ENCODE measurements around the gene CLEC18B.
"Not testable (repeated sequence)": the region's sequence is repeated elsewhere in the genome, so short reads cannot be mapped to it uniquely, and the experiment has no call there.

Gene CLEC18B

DNA sequence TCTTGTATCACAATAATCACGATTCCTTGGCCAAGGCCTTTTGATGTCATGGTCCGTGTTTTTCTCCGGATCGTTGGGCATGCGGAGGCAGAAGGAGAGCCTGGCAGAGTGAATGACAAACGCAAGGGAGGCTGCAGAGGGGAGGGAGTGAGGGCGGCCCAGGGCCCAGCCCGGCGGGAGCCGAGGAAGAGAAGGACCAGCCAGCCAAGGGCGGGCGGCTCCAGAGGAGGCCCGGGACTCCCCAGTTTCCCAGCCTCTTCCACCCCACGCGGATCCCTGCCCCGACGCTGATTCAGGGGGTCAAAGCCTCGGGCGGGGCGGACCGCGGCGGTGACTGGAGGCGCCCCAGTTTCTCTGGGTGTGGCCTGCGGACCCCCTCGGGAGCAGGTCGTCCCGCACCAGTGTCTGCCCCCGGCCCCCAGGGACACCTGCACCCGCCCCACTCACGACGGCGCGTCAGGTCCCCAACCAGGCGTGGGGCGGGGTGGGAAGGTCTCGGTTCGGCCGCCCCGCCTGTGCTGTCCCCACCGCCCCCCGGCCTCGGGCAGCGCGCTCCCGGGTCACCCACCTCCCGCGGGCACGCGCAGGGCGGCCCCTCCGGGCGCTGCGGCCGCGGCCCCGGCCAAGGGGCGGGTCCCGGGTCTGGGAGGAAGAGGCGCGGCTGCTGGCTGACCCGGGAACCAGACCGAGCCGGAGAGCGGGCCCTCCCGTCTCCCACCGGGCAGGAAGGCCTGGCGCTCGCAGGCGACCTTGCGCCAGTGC, 14.5 kb downstream of the CLEC18B start:
- not testable (repeated sequence) for DNase-seq (ENCODE audit: low read depth)

- not testable (repeated sequence) for DNase-seq (ENCODE audit: low read depth)
These were observed 16.9 kb downstream of the CLEC18B start for GRCh38 chr16:74404148-74404933.

GRCh38 chr16:74400238-74400637, 21.0 kb downstream of the CLEC18B start:
- DNase-seq (ENCODE audit: low read depth): not testable (repeated sequence)

DNA sequence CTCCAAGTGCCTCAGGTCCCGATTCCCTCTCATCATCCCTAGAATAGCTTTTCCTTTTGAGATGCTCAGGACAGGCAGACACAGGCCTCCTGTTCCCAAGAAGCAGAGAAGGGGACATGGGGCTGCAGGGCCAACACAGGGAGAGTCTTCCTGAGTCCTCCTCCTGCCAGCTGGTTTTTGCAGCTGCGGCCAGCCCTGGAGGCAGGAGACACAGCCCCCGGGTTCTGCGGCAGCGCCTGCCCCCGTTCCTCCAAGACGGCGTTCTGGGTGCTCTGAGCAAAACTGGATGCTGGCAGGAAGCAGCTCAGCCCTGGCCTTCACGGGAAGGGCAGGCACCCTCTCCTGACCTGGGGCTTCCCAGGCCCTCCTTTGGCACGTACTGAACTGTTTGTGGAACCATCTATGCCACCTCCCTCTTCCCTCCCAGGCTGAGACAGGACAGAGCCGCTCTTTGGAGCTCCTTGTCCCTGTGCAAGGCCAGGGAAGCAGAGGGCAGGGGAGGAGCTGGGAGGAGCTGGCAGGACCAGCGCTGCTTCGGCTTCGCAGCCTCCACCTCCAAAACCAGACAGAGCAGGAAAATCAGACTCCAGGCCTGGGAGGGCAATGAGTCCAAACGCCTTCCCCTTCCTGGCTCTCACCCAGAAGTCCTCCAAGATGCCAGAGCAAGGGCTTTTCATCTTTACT, 22.9 kb downstream of the CLEC18B start:
- not testable (repeated sequence) for DNase-seq (ENCODE audit: low read depth)

DNA sequence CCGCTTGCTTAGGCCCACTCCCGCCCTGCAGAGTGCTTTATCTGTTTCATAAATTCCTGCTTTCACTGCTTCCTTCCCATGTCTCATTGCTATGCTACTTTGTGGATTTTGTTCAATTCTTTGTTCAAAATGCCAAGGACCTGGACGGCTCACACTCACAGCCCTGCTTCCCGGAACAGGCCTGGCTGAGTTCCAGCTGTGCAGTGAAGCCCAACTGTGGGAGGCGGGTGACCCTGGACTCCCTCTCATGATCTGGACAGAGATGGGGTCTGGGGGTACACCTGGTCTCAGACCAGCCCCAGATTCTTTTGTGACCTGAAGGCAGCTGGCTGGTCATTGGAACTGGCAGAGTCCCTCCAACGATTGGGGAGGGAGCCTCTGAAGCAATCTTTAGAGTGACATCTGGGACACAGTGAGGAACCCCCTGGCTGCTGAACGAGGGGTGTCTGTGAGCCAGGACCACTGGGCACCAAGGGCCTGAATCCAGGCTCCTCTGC, 24.7 kb downstream of the CLEC18B start:
- not testable (repeated sequence) for DNase-seq (ENCODE audit: low read depth)

DNA sequence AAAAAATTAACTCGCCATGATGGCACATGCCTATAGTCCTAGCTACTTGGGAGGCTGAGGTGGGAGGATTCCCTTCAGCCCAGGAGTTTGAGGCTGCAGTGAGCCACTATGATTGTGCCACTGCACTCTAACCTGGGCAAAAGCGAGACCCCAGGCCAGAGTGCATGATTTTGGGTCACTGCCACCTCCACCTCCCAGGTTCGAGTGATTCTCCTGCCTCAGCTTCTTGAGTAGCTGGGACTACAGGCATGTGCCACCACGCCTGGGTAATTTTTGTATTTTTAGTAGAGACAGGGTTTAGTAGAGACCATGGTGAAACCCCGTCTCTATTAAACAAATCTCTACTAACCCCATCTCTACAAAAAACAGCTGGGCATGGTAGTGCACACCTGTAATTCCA, 26.7 kb downstream of the CLEC18B start:
- DNase-seq (ENCODE audit: low read depth): not testable (repeated sequence)

GRCh38 chr16:74394131-74394530, 27.1 kb downstream of the CLEC18B start:
- DNase-seq (ENCODE audit: low read depth): not testable (repeated sequence)

DNA sequence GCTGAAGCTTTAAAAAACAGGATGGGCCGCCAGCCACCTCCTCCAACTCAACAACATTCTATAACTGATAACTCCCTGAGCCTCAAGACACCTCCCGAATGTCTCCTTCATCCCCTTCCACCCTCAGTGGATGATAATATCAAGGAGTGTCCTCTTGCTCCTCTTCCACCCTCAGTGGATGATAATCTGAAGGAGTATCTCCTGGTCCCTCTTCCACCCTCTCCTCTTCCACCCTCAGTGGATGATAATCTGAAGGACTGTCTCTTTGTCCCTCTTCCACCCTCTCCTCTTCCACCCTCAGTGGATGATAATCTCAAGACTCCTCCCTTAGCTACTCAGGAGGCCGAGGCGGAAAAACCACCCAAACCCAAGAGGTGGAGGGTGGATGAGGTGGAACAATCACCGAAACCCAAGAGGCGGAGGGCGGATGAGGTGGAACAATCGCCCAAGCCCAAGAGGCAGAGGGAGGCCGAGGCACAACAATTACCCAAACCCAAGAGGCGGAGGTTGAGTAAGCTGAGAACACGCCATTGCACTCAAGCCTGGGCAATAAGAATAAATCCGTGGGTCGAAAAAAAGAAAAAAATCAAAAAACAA, 29.7 kb downstream of the CLEC18B start:
- DNase-seq (ENCODE audit: low read depth): not testable (repeated sequence)

- DNase-seq (ENCODE audit: low read depth): not testable (repeated sequence)
These were observed 38.8 kb downstream of the CLEC18B start for GRCh38 chr16:74382339-74383034.

DNA sequence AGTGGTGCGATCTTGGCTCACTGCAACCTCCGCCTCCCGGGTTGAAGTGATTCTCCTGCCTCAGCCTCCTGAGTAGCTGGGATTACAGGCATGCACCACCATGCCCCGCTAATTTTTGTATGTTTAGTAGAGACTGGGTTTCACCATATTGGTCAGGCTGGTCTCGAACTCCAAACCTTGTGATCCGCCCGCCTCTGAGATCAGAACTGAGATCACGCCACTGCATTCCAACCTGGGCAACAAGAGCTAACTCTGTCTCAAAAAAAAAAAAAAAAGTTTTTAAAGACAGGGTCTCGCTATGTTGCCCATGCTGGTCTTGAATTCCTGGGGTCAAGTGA, 47.5 kb downstream of the CLEC18B start:
- not testable (repeated sequence) for DNase-seq (ENCODE audit: low read depth)

DNA sequence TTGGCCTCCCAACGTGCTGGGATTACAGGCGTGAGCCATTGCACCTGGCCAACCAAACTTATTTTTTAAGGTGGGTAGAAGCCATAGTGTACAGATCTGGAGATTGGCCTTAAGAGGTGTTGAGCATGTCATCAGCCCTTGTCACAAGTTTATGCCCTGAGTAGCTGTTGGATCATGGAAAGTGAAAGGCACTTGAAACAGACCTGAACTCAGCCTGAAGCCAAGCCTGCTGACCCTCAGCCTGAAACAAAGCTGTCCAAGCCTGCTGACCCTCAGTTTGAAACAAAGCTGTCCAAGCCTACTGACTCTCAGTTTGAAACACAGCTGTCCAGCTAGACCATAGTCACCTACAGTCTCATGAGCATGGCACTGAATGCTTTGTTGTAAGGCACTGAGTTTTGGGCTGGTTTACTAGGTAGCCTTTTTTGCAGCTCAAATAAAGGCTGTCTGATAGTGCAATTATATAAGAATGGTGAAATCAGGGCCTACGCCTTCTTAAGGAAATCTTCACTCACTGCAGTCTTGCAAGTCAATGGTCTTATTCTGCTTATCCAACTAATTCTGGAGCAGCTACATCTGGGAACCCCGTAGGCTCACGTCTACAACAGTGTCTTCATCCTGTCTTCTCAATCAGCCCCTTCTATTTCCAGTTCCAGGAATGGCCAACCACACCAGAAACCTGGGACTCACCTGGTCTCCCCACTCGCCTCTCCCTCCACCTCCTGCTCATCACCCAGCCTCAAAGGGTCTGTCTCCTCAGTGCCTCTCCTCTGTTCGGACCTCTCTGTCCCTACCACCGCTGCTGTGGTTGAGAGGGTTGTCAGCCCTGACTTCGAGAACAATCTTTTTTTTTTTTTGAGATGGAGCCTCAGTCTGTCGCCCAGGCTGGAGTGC, 48.1 kb downstream of the CLEC18B start:
- no peak for DNase-seq (ENCODE audit: low read depth)

GRCh38 chr16:74372369-74372768, 48.9 kb downstream of the CLEC18B start:
- DNase-seq (ENCODE audit: low read depth): no peak

GRCh38 chr16:74370338-74371135, 50.7 kb downstream of the CLEC18B start:
- not testable (repeated sequence) for DNase-seq (ENCODE audit: low read depth)

- DNase-seq (ENCODE audit: low read depth): peak; percentile 93
These were observed 53.0 kb downstream of the CLEC18B start for GRCh38 chr16:74368002-74368911.

GRCh38 chr16:74367469-74368001, 53.7 kb downstream of the CLEC18B start:
- DNase-seq (ENCODE audit: low read depth): not testable (repeated sequence)

DNA sequence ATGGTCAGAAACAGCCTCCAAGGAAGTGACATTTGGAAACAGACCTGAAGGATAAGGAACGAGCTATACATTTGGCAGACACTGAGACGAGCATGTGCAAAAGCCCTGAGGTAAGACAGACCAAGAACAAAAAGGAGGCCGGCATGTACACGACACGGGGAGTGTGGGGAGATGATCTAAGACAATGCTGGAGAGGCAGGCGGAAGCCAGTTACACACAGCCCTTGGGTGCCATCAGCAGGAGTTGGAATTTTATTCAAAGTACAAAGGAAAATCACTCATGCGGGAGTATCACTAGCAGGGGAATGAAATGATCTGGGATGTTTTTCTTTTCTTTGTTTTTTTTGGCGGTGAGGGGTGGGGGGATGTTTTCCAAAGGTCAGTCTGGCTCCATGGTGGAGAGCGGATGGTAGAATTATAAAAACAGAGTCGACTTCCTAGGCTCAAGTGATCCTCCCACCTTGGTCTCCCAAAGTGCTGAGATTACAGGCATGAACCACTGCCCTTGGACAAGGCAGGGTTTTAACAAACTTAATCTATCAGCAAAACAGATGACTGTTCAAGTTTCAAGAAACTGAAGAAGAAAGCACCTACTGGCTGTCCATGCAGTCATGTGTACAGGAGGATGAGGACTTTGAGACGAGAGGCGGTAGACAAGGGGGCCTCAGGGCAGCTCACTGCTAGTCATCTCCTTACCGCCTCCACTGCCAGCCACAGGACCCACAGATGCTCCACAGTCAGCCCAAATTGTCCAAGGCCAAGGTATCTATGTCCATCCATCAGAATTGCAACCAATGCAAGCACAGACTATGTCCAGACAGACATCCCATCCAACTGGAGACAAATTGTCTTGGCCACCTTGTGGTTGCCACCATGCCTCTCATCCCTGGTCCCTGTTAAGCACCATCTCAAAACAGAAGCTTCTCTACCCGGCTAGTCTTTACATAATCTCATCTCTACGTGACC, 59.4 kb downstream of the CLEC18B start:
- not testable (repeated sequence) for DNase-seq (ENCODE audit: low read depth)

All from stimulated activated CD8-positive, alpha-beta memory T cell treated with anti-CD3 and anti-CD28 coated beads, Interleukin-12 subunit alpha, Interleukin-12 subunit beta, amount 100 ng/mL, for 1 hour (primary cell).